ENCODE data around the gene SLX4. TPM values are rescaled to one million over a fixed set of nuclear protein-coding genes. Genes with fewer than 3 reads are reported as not detected.
"Not testable (repeated sequence)": the region's sequence is repeated elsewhere in the genome, so short reads cannot be mapped to it uniquely, and the experiment has no call there.

Gene SLX4
- total RNA-seq, 1 experiment from 2014 or later = 15.5 TPM

GRCh38 chr16:3609895-3610697 is 1.3 kb downstream of the SLX4 start:
- Histone ChIP-seq H3K36me3 (ENCODE audit: control insufficient read depth, insufficient read depth, low read length) (peaks cover 3% of the 10 kb centered on the region; the same call in 1 of the 2 replicates), H3K27ac (ENCODE audit: low read length) (peak overlapping the region; percentile 82), H3K27me3 (ENCODE audit: control insufficient read depth, insufficient read depth, low read length) (no peaks in the 10 kb centered on the region), H3K4me1 (ENCODE audit: control insufficient read depth, insufficient read depth, low read length) (peaks cover 14% of the 10 kb centered on the region), H3K4me3 (ENCODE audit: low read depth in 2 of 2, low read length in 2 of 2) (peak overlapping the region; percentile 57 to 90), H3K9me3 (ENCODE audit: control insufficient read depth, insufficient read depth, low read depth, low read length) (no peaks in the 10 kb centered on the region)
- in situ Hi-C loops (cut with HindIII; ENCODE audit: low pct_unique_long_range_greater_than_20kb, low sequenced_read_pairs) (no loop called here), intact Hi-C loops (cut with micrococcal nuclease; ENCODE audit: unreplicated experiment) (no loop called here)
- BruUV-seq (replicated peaks) = TSS peak; percentile 67
- TF ChIP-seq POLR2AphosphoS5 (IDR thresholded peaks at IDR 0.05; ENCODE audit: low read depth, low read length) = no peak
- POLR2A ChIA-PET = no interaction called here
- no peak for DNase-seq (ENCODE audit: low read depth, low spot score)
- no peak for ATAC-seq
- CTCF ChIA-PET = no interaction called here

DNA sequence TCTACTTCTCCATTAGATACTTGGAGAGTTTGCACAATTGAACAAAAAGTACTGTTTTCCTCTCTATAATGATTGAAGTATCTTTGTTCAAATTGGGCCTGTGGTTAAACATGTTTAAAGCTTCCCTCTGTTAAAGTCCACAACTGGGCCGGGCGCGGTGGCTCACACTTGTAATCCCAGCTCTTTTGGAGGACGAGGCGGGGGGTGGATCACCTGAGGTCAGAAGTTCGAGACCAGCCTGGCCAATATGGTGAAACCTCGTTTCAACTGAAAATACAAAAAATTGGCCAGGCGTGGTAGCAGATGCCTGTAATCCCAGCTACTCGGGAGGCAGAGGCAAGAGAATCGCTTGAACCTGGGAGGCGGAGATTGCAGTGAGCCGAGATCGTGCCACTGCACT is 2.4 kb downstream of the SLX4 start:
- H3K9me3 ChIP-seq (ENCODE audit: control insufficient read depth, insufficient read depth, low read depth, low read length); ATAC-seq; intact Hi-C loops (cut with micrococcal nuclease; ENCODE audit: unreplicated experiment); in situ Hi-C loops (cut with HindIII; ENCODE audit: low pct_unique_long_range_greater_than_20kb, low sequenced_read_pairs); H3K27ac ChIP-seq (ENCODE audit: low read length); BruUV-seq (replicated peaks); CTCF ChIA-PET; H3K27me3 ChIP-seq (ENCODE audit: control insufficient read depth, insufficient read depth, low read length); DNase-seq (ENCODE audit: low read depth, low spot score); POLR2A ChIA-PET; H3K36me3 ChIP-seq (ENCODE audit: control insufficient read depth, insufficient read depth, low read length); H3K4me3 ChIP-seq (ENCODE audit: low read depth in 2 of 2, low read length in 2 of 2): not testable (repeated sequence)
- H3K4me1 ChIP-seq (ENCODE audit: control insufficient read depth, insufficient read depth, low read length) = peaks cover 14% of the 10 kb centered on the region

DNA sequence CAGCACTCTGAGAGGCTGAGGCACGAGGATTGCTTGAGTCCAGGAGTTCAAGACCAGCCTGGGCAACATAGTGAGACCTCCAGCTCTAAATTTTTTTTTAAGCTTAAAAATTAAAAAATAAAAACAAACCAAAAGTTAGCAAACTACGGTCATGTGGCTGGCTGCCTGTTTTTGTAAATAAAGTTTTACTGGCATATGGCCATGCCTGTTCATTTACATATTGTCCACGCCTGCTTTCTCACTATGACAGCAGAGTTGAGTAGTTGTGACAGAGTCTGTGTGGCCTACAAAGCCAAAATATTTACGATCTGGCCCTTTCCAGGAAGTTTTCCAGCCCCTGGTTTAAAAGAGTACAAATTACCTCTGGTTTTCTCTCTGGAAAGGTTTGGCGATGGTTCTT is 3.3 kb downstream of the SLX4 start:
- no peak for ATAC-seq
- no peak for DNase-seq (ENCODE audit: low read depth, low spot score)
- H3K27ac ChIP-seq (ENCODE audit: low read length) = no peak overlapping the region
- intact Hi-C loops (cut with micrococcal nuclease; ENCODE audit: unreplicated experiment) = no loop called here
- no peak overlapping the region for H3K4me3 ChIP-seq (ENCODE audit: low read depth in 2 of 2, low read length in 2 of 2)
- no TSS peak for BruUV-seq (replicated peaks)
- ChIA-PET POLR2A (no interaction called here), CTCF (interaction anchor here (0.6 kb wide), 1 partner anchor 473 kb away, joined by 3 read pairs; the partner anchor contains the start of gene ZNF213)
- H3K36me3 ChIP-seq (ENCODE audit: control insufficient read depth, insufficient read depth, low read length) = no peaks in the 10 kb centered on the region; the same call in 1 of the 2 replicates
- no peak for TF ChIP-seq REST (IDR thresholded peaks at IDR 0.05; ENCODE audit: insufficient read depth in 1 of 2, low read depth in 2 of 2, low read length in 1 of 2)
- TF ChIP-seq CTCF (IDR thresholded peaks at IDR 0.05) = no peak
- TF ChIP-seq TCF7L2 (IDR thresholded peaks at IDR 0.05; ENCODE audit: low read depth, low read length) = no peak
- TF ChIP-seq SIN3A (IDR thresholded peaks at IDR 0.05; ENCODE audit: borderline replicate concordance, insufficient read depth, low read depth, low read length) = no peak
- no peak for TF ChIP-seq POLR2AphosphoS5 (IDR thresholded peaks at IDR 0.05; ENCODE audit: low read depth, low read length)
- H3K4me1 ChIP-seq (ENCODE audit: control insufficient read depth, insufficient read depth, low read length) = peaks cover 12% of the 10 kb centered on the region
- in situ Hi-C loops (cut with HindIII; ENCODE audit: low pct_unique_long_range_greater_than_20kb, low sequenced_read_pairs) = no loop called here
- H3K27me3 ChIP-seq (ENCODE audit: control insufficient read depth, insufficient read depth, low read length) = no peaks in the 10 kb centered on the region
- H3K9me3 ChIP-seq (ENCODE audit: control insufficient read depth, insufficient read depth, low read depth, low read length) = no peaks in the 10 kb centered on the region
